ENCODE measurements around the gene EDEM3.

Gene EDEM3

GRCh38 chr1:184745929-184746638 is 8.6 kb downstream of the EDEM3 start:
- DNase-seq (ENCODE audit: extremely low spot score): no peak

GRCh38 chr1:184745110-184745509 is 9.5 kb downstream of the EDEM3 start:
- no peak for DNase-seq (ENCODE audit: extremely low spot score)
- TF ChIP-seq HDGF (IDR thresholded peaks at IDR 0.05; ENCODE audit: borderline replicate concordance) (no peak), ARNT (IDR thresholded peaks at IDR 0.05) (no peak), CTBP1 (IDR thresholded peaks at IDR 0.05; ENCODE audit: borderline replicate concordance) (no peak), FOXK2 (IDR thresholded peaks at IDR 0.05) (no peak), ZNF384 (IDR thresholded peaks at IDR 0.05) (no peak), ELF4 (IDR thresholded peaks at IDR 0.05) (no peak), NFRKB (IDR thresholded peaks at IDR 0.05) (no peak), SP1 (IDR thresholded peaks at IDR 0.05) (no peak), L3MBTL2 (conservative IDR thresholded peaks at IDR 0.05) (no peak), TARDBP (IDR thresholded peaks at IDR 0.05) (no peak), FOXA1 (IDR thresholded peaks at IDR 0.05) (no peak), PKNOX1 (IDR thresholded peaks at IDR 0.05) (no peak)
- CTCF ChIA-PET: no interaction called here
- POLR2A ChIA-PET: no interaction called here

More at GRCh38 chr1:184745929-184746638, 8.6 kb downstream of the EDEM3 start:
- ChIA-PET POLR2A (no interaction called here), CTCF (no interaction called here)
- TF ChIP-seq L3MBTL2 (conservative IDR thresholded peaks at IDR 0.05): no peak
- no peak for TF ChIP-seq LEF1 (IDR thresholded peaks at IDR 0.05; ENCODE audit: borderline replicate concordance)
- no peak for TF ChIP-seq FOXM1 (IDR thresholded peaks at IDR 0.05; ENCODE audit: borderline replicate concordance)
- no peak for TF ChIP-seq BHLHE40 (IDR thresholded peaks at IDR 0.05; ENCODE audit: borderline replicate concordance)
- TF ChIP-seq HDGF (IDR thresholded peaks at IDR 0.05; ENCODE audit: borderline replicate concordance): no peak
- no peak for TF ChIP-seq NFRKB (IDR thresholded peaks at IDR 0.05)
- no peak for TF ChIP-seq ELF4 (IDR thresholded peaks at IDR 0.05)
- TF ChIP-seq PKNOX1 (IDR thresholded peaks at IDR 0.05): no peak
- no peak for TF ChIP-seq FOXK2 (IDR thresholded peaks at IDR 0.05)
- TF ChIP-seq FOXA1 (IDR thresholded peaks at IDR 0.05): no peak
- no peak for TF ChIP-seq CTBP1 (IDR thresholded peaks at IDR 0.05; ENCODE audit: borderline replicate concordance)
- no peak for TF ChIP-seq SP1 (IDR thresholded peaks at IDR 0.05)
- no peak for TF ChIP-seq SUZ12 (IDR thresholded peaks at IDR 0.05)
- TF ChIP-seq TARDBP (IDR thresholded peaks at IDR 0.05): no peak

- DNase-seq (ENCODE audit: extremely low spot score): no peak
- no peak for TF ChIP-seq FOXK2 (IDR thresholded peaks at IDR 0.05)
- no peak for TF ChIP-seq SP1 (IDR thresholded peaks at IDR 0.05)
- no peak for TF ChIP-seq ZNF384 (IDR thresholded peaks at IDR 0.05)
- TF ChIP-seq SUZ12 (IDR thresholded peaks at IDR 0.05): no peak
- TF ChIP-seq CTBP1 (IDR thresholded peaks at IDR 0.05; ENCODE audit: borderline replicate concordance): no peak
- TF ChIP-seq LEF1 (IDR thresholded peaks at IDR 0.05; ENCODE audit: borderline replicate concordance): no peak
- TF ChIP-seq FOXA1 (IDR thresholded peaks at IDR 0.05): no peak
- TF ChIP-seq ELF4 (IDR thresholded peaks at IDR 0.05): no peak
- POLR2A ChIA-PET: no interaction called here
- CTCF ChIA-PET: no interaction called here
Observed at GRCh38 chr1:184743062-184743756, 11.4 kb downstream of the EDEM3 start.

- POLR2A ChIA-PET: no interaction called here
- no peak for DNase-seq (ENCODE audit: extremely low spot score)
- no peak for TF ChIP-seq HDGF (IDR thresholded peaks at IDR 0.05; ENCODE audit: borderline replicate concordance)
- CTCF ChIA-PET: no interaction called here
Observed at GRCh38 chr1:184740344-184740743, 14.3 kb downstream of the EDEM3 start.

GRCh38 chr1:184739796-184740195 is 14.9 kb downstream of the EDEM3 start:
- no peak for DNase-seq (ENCODE audit: extremely low spot score)
- POLR2A ChIA-PET: no interaction called here
- TF ChIP-seq FOXA1 (IDR thresholded peaks at IDR 0.05) (no peak), SP1 (IDR thresholded peaks at IDR 0.05) (no peak), TARDBP (IDR thresholded peaks at IDR 0.05) (no peak), BHLHE40 (IDR thresholded peaks at IDR 0.05; ENCODE audit: borderline replicate concordance) (no peak), LEF1 (IDR thresholded peaks at IDR 0.05; ENCODE audit: borderline replicate concordance) (no peak), FOXK2 (IDR thresholded peaks at IDR 0.05) (no peak), HDGF (IDR thresholded peaks at IDR 0.05; ENCODE audit: borderline replicate concordance) (no peak), ARNT (IDR thresholded peaks at IDR 0.05) (no peak), L3MBTL2 (conservative IDR thresholded peaks at IDR 0.05) (no peak)
- CTCF ChIA-PET: no interaction called here

- TF ChIP-seq L3MBTL2 (conservative IDR thresholded peaks at IDR 0.05): no peak
- no peak for TF ChIP-seq FOXM1 (IDR thresholded peaks at IDR 0.05; ENCODE audit: borderline replicate concordance)
- no peak for TF ChIP-seq FOXA1 (IDR thresholded peaks at IDR 0.05)
- no peak for TF ChIP-seq ZNF384 (IDR thresholded peaks at IDR 0.05)
- no peak for TF ChIP-seq HDGF (IDR thresholded peaks at IDR 0.05; ENCODE audit: borderline replicate concordance)
- TF ChIP-seq LEF1 (IDR thresholded peaks at IDR 0.05; ENCODE audit: borderline replicate concordance): no peak
- TF ChIP-seq BHLHE40 (IDR thresholded peaks at IDR 0.05; ENCODE audit: borderline replicate concordance): no peak
- no peak for TF ChIP-seq ARNT (IDR thresholded peaks at IDR 0.05)
- TF ChIP-seq ELF4 (IDR thresholded peaks at IDR 0.05): no peak
- TF ChIP-seq SP1 (IDR thresholded peaks at IDR 0.05): no peak
- no peak for TF ChIP-seq TARDBP (IDR thresholded peaks at IDR 0.05)
- no peak for TF ChIP-seq SUZ12 (IDR thresholded peaks at IDR 0.05)
- TF ChIP-seq CTBP1 (IDR thresholded peaks at IDR 0.05; ENCODE audit: borderline replicate concordance): no peak
- TF ChIP-seq PKNOX1 (IDR thresholded peaks at IDR 0.05): no peak
- TF ChIP-seq NFRKB (IDR thresholded peaks at IDR 0.05): no peak
- TF ChIP-seq FOXK2 (IDR thresholded peaks at IDR 0.05): no peak
- ChIA-PET POLR2A (no interaction called here), CTCF (no interaction called here)
- no peak for DNase-seq (ENCODE audit: extremely low spot score)
Observed at GRCh38 chr1:184739070-184739469, 15.6 kb downstream of the EDEM3 start.
